IMR-90 (cell line): ENCODE results near the gene SUGCT. TPM values are rescaled to one million over a fixed set of nuclear protein-coding genes. Genes with fewer than 3 reads are reported as not detected.
A peak's percentile ranks its signal among the peaks of the same experiment; 100 is the strongest.

Source experiments
- ATAC-seq: fragments of 200-7000 bp; cut with Tn5 transposase; 2 replicates; pipeline ENCODE4 v1.9.1; 2020; ENCODE audit warnings: low read depth, mild to moderate bottlenecking, moderate library complexity
- BruUV-seq: library from RNA; stranded (reverse); fragments of 400-500 nt; replicated peaks from 2 replicates; lab custom pipeline; 2021; lab: Mats Ljungman, UMichigan
- CTCF ChIA-PET: fragments of 300-600 bp; formaldehyde crosslinking; extraction: SDS; loops from one replicate; lab custom pipeline; 2021; ENCODE audit warnings: antibody characterized with exemption; lab: Yijun Ruan, JAX
- POLR2A ChIA-PET: fragments of 300-600 bp; sonication (Branson Sonifier 250); formaldehyde crosslinking; loops from one replicate; lab custom pipeline; 2022; ENCODE audit warnings: antibody characterized with exemption; ENCODE audit not compliant: unreplicated experiment; lab: Charles Lee
- DNase-seq: peaks from one replicate; pipeline ENCODE4 v3.0.0; 2013
- H2AFZ ChIP-seq: replicated peaks from 2 replicates; pipeline ENCODE3; 2013; ENCODE audit warnings: low read length, mild to moderate bottlenecking; ENCODE audit not compliant: poor library complexity
- H2AK5ac ChIP-seq: 2 replicates; pipeline ENCODE4 v1.6.1; 2013; ENCODE audit warnings: low read depth, low read length, inconsistent platforms
- H2AK9ac ChIP-seq: replicated peaks from 2 replicates; pipeline ENCODE3; 2013; ENCODE audit warnings: mild to moderate bottlenecking, low read depth, low read length, moderate library complexity; ENCODE audit not compliant: poor library complexity
- H2BK120ac ChIP-seq: 2 replicates; pipeline ENCODE4 v1.6.1; 2013; ENCODE audit warnings: low read depth, low read length, inconsistent platforms
- H2BK15ac ChIP-seq: 3 replicates; pipeline ENCODE4 v1.6.1; 2013; ENCODE audit warnings: low read depth, low read length, inconsistent platforms
- H2BK20ac ChIP-seq: 2 replicates; pipeline ENCODE4 v1.6.1; 2013; ENCODE audit warnings: low read depth, mild to moderate bottlenecking, inconsistent platforms, low read length, moderate library complexity
- H2BK5ac ChIP-seq: 2 replicates; pipeline ENCODE4 v1.6.1; 2013; ENCODE audit warnings: mild to moderate bottlenecking, low read depth, low read length, inconsistent platforms; ENCODE audit not compliant: poor library complexity, severe bottlenecking
- H3K14ac ChIP-seq: replicated peaks from 2 replicates; pipeline ENCODE4 v1.6.1; 2013; ENCODE audit warnings: low read depth, low read length, inconsistent platforms
- H3K18ac ChIP-seq: 2 replicates; pipeline ENCODE4 v1.6.1; 2013; ENCODE audit warnings: low read depth, low read length, control low read depth
- H3K23ac ChIP-seq: 2 replicates; pipeline ENCODE4 v1.6.1; 2013; ENCODE audit warnings: low read depth, low read length, inconsistent platforms
- H3K27ac ChIP-seq: 2 replicates; pipeline ENCODE4 v1.5.1; 2013; ENCODE audit warnings: mild to moderate bottlenecking, control low read depth, low read length; ENCODE audit not compliant: insufficient read depth
- H3K27me3 ChIP-seq: 2 replicates; pipeline ENCODE4 v1.6.1; 2013; ENCODE audit warnings: low read length; ENCODE audit not compliant: control insufficient read depth, insufficient read depth
- H3K36me3 ChIP-seq: 2 replicates; pipeline ENCODE4 v1.6.1; 2013; ENCODE audit warnings: low read length, mixed read lengths; ENCODE audit not compliant: control insufficient read depth, insufficient read depth
- H3K4ac ChIP-seq: 2 replicates; pipeline ENCODE4 v1.6.1; 2013; ENCODE audit warnings: low read depth, low read length, inconsistent platforms
- H3K4me1 ChIP-seq: 2 replicates; pipeline ENCODE4 v1.6.1; 2013; ENCODE audit warnings: low read length, mixed read lengths; ENCODE audit not compliant: control insufficient read depth, insufficient read depth
- H3K4me2 ChIP-seq: 2 replicates; pipeline ENCODE4 v1.6.1; 2013; ENCODE audit warnings: low read depth, mild to moderate bottlenecking, control low read depth, low read length, moderate library complexity
- H3K4me3 ChIP-seq: 2 replicates; pipeline ENCODE4 v1.5.1; 2013; ENCODE audit warnings: low read depth, mild to moderate bottlenecking, control low read depth, low read length, moderate library complexity; ENCODE audit not compliant: insufficient read depth
- H3K56ac ChIP-seq: 2 replicates; pipeline ENCODE4 v1.6.1; 2013; ENCODE audit warnings: low read length, inconsistent platforms; ENCODE audit not compliant: insufficient read depth; ENCODE audit errors: extremely low read depth
- H3K79me1 ChIP-seq, 2 experiments: 2 replicates each; pipeline ENCODE4 v1.6.1; 2013; ENCODE audit warnings: low read length in 2 of 2, inconsistent platforms in 1 of 2, low read depth in 1 of 2
- H3K9ac ChIP-seq: 2 replicates; pipeline ENCODE4 v1.6.1; 2013; ENCODE audit warnings: low read depth, low read length, control low read depth
- H3K9me1 ChIP-seq: 2 replicates; pipeline ENCODE4 v1.6.1; 2013; ENCODE audit warnings: low read length, inconsistent platforms; ENCODE audit not compliant: insufficient read depth
- H3K9me3 ChIP-seq: 2 replicates; pipeline ENCODE4 v1.6.1; 2013; ENCODE audit warnings: low read length; ENCODE audit not compliant: control insufficient read depth, insufficient read depth
- H4K20me1 ChIP-seq: 2 replicates; pipeline ENCODE4 v1.6.1; 2013; ENCODE audit warnings: low read length, inconsistent platforms; ENCODE audit not compliant: insufficient read depth
- H4K5ac ChIP-seq: 2 replicates; pipeline ENCODE4 v1.6.1; 2013; ENCODE audit warnings: mild to moderate bottlenecking, low read depth, low read length, control low read depth
- H4K8ac ChIP-seq, 2 experiments: 2 replicates each; pipeline ENCODE4 v1.6.1; 2013; ENCODE audit warnings: low read depth in 2 of 2, low read length in 2 of 2, control low read depth in 1 of 2, inconsistent platforms in 1 of 2
- H4K91ac ChIP-seq: 2 replicates; pipeline ENCODE4 v1.6.1; 2013; ENCODE audit warnings: low read depth, low read length, inconsistent platforms; ENCODE audit not compliant: insufficient read depth
- FOS ChIP-seq: fragments of 150-350 bp; IDR thresholded peaks from 2 replicates; pipeline ENCODE4 v1.6.1; 2016; ENCODE audit warnings: low read depth, low read length
- MAZ ChIP-seq: IDR thresholded peaks from 2 replicates; pipeline ENCODE4 v1.6.1; 2012; ENCODE audit warnings: low read depth, mild to moderate bottlenecking, low read length, improper control_type of control experiment, moderate library complexity, borderline replicate concordance
- WGBS, 2 experiments: methylation state at CpG; one replicate each; pipeline versions ENCODE4 v1.1.5 to v1.1.7; 2013; ENCODE audit warnings: missing lambda C conversion rate in 2 of 2; ENCODE audit not compliant: insufficient read length in 1 of 2; ENCODE audit errors: extremely low coverage in 2 of 2; 5-methylcytosine and 5-hydroxymethylcytosine counted together
- dilution Hi-C: fragments of 300-500 bp; cut with HindIII; formaldehyde crosslinking; loops from one replicate; pipeline ENCODE4 v1.14.3; 2018; ENCODE audit warnings: low sequenced_read_pairs; ENCODE audit not compliant: unreplicated experiment
- in situ Hi-C: fragments of 300-500 bp; cut with MboI; formaldehyde crosslinking; loops from 3 replicates; pipeline ENCODE4 v1.14.3; 2019; ENCODE audit warnings: low sequenced_read_pairs, inconsistent platforms, mixed read lengths
- intact Hi-C: fragments of 100-400 bp; cut with micrococcal nuclease; formaldehyde crosslinking; loops from 2 replicates; pipeline ENCODE4 v1.10.0; 2022
- polyA plus RNA-seq, 3 experiments: library from polyadenylated mRNA; depleted of rRNA; stranded (reverse); fragments of >200 nt; gene quantifications; 2 replicates each; pipeline ENCODE4 v1.2.3, GENCODE V29; 2012; ENCODE audit warnings: low replicate concordance in 1 of 3
- total RNA-seq: library from RNA; depleted of rRNA; stranded (reverse); fragments of >200 nt; gene quantifications from 2 replicates; pipeline ENCODE4 v1.2.3, GENCODE V29; 2012

The SUGCT gene
- total and polyA plus RNA-seq, 2 of the 4 experiments (the other 2 are of a cell fraction) = 5.9 to 8.3 TPM

DNA sequence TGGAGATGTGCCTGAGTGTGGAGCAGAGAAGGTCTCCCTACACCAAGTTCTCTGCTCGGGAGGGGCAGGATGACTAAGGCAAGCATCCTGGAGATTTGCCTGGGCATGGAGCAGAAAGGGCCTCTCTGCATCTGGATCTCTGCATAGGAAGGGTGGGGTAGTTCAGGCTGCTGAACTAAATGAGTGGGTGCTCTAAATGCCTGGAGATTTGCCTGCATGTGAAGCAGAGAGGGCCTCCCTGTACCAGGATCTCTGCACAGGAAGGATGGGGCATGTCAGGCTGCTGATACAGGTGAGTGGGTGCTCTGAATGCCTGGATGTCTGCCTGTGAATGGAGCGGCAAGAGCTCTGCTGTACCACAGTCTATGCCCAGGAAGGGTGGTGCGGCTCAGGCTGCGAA is 680.7 kb downstream of the SUGCT start:
- ChIA-PET POLR2A (no interaction called here), CTCF (interaction anchor here (1.3 kb wide), 1 partner anchor 17 kb away, joined by 3 read pairs; no protein-coding TSS in a partner anchor)
- dilution Hi-C loops (no loop called here), in situ Hi-C loops (no loop called here), intact Hi-C loops (no loop called here)
- Histone ChIP-seq H2BK120ac (peak overlapping the region; percentile 97), H3K27ac (peak overlapping the region; percentile 59; the same call in 1 of the 2 replicates), H3K79me1 (no peaks in the 10 kb centered on the region), H4K5ac (peak overlapping the region; percentile 90), H3K23ac (peak overlapping the region; percentile 84; the same call in 1 of the 2 replicates), H3K56ac (no peak overlapping the region), H3K9me3 (peaks cover 2% of the 10 kb centered on the region; the same call in 1 of the 2 replicates), H3K18ac (peak overlapping the region; percentile 89), H2AFZ (peak overlapping the region; percentile 82), H2BK15ac (peak overlapping the region; percentile 84; the same call in 2 of the 3 replicates), H2BK20ac (peak overlapping the region; percentile 96), H3K36me3 (no peaks in the 10 kb centered on the region), H2BK5ac (peak overlapping the region; percentile 96), H3K14ac (peak overlapping the region; percentile 91), H3K4me1 (peaks cover 10% of the 10 kb centered on the region), H4K91ac (peak overlapping the region; percentile 92), H2AK5ac (peak overlapping the region; percentile 93), H3K9ac (no peak overlapping the region), H3K4ac (peak overlapping the region; percentile 94), H4K8ac (peak overlapping the region; percentile 55 to 92; a peak in 3 of 4 replicates), H4K20me1 (no peaks in the 10 kb centered on the region), H3K4me3 (no peak overlapping the region), H3K9me1 (peaks cover 5% of the 10 kb centered on the region; the same call in 1 of the 2 replicates), H3K4me2 (peak overlapping the region; percentile 11; the same call in 1 of the 2 replicates), H3K27me3 (no peaks in the 10 kb centered on the region), H2AK9ac (peak overlapping the region; percentile 86)
- DNase-seq = peak; percentile 81
- BruUV-seq = no TSS peak
- WGBS, 2 experiments = no CpG with 5 or more reads among the region's 4 CpGs
- ATAC-seq = peak; percentile 97
- TF ChIP-seq FOS (no peak), MAZ (peak; percentile 13; the same call in 1 of the 2 replicates)
